ENCODE results near the gene SMIM35. TPM values are rescaled to one million over a fixed set of nuclear protein-coding genes. Genes with fewer than 3 reads are reported as not detected.

Gene SMIM35
- total and polyA plus RNA-seq, 2 donors (not counting 3 experiments of a cell fraction or from before 2014, with no cell fraction given) = not detected

DNA sequence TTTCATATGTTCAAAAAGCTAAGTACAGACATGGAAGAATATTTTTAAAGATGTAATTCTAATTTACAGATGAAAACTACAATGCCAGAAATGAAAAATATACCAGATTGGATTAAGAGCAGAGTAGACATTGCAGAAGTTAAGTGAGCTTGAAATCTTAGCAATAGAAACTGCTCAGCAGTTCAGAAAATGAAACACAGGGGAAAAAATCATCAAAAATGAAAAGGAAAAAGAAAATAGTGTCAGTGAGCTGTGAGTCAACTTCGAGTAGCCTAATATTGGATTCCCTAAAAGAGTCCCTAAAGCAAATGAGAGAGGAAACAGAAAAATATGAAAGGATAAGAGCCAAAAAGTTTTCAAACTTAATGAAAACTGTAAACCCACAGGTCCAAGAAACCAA, 126.4 kb downstream of the SMIM35 start:
- no peak overlapping the region for H3K27ac ChIP-seq (ENCODE audit: insufficient read depth, low read depth, low read length)
- no peaks in the 10 kb centered on the region for H3K4me1 ChIP-seq (ENCODE audit: control insufficient read depth, extremely low read depth, insufficient read depth, low read length)
- no peak overlapping the region for H2AFZ ChIP-seq (ENCODE audit: low read depth, low read length)
- intact Hi-C loops (cut with micrococcal nuclease) = no loop called here
- no TSS peak for BruUV-seq (replicated peaks)
- H3K9me3 ChIP-seq (replicated peaks; ENCODE audit: control insufficient read depth, insufficient read depth, low read length) = no peaks in the 10 kb centered on the region
- no peaks in the 10 kb centered on the region for H3K9me1 ChIP-seq (replicated peaks; ENCODE audit: control insufficient read depth, extremely low read depth, insufficient read depth, low read length)
- H3K79me2 ChIP-seq (ENCODE audit: control insufficient read depth, insufficient read depth, low read length) = no peaks in the 10 kb centered on the region
- no peak for TF ChIP-seq POLR2A (IDR thresholded peaks at IDR 0.05; ENCODE audit: low read depth, low read length)
- TF ChIP-seq FOS (IDR thresholded peaks at IDR 0.05; ENCODE audit: borderline replicate concordance, insufficient read depth, low read length) = no peak
- TF ChIP-seq JUN (IDR thresholded peaks at IDR 0.05; ENCODE audit: borderline replicate concordance, insufficient read depth, insufficient read length, low read depth) = no peak
- TF ChIP-seq POLR2AphosphoS5 (IDR thresholded peaks at IDR 0.05; ENCODE audit: insufficient read depth, low read depth, low read length) = no peak
- TF ChIP-seq, protein P1, sequence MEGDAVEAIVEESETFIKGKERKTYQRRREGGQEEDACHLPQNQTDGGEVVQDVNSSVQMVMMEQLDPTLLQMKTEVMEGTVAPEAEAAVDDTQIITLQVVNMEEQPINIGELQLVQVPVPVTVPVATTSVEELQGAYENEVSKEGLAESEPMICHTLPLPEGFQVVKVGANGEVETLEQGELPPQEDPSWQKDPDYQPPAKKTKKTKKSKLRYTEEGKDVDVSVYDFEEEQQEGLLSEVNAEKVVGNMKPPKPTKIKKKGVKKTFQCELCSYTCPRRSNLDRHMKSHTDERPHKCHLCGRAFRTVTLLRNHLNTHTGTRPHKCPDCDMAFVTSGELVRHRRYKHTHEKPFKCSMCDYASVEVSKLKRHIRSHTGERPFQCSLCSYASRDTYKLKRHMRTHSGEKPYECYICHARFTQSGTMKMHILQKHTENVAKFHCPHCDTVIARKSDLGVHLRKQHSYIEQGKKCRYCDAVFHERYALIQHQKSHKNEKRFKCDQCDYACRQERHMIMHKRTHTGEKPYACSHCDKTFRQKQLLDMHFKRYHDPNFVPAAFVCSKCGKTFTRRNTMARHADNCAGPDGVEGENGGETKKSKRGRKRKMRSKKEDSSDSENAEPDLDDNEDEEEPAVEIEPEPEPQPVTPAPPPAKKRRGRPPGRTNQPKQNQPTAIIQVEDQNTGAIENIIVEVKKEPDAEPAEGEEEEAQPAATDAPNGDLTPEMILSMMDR (IDR thresholded peaks at IDR 0.05; ENCODE audit: extremely low read depth in 1 of 2, insufficient read depth in 1 of 2, low read depth in 1 of 2, low read length in 2 of 2) = no peak
- no peak for TF ChIP-seq EZH2 (IDR thresholded peaks at IDR 0.05; ENCODE audit: borderline replicate concordance, low read depth, low read length, severe bottlenecking)
- no peak for TF ChIP-seq MYC (IDR thresholded peaks at IDR 0.05; ENCODE audit: low read depth, low read length)
- TF ChIP-seq GATA2 (IDR thresholded peaks at IDR 0.05; ENCODE audit: insufficient read depth, insufficient read length, low read depth, low read length) = no peak
- ChIA-PET POLR2A (no interaction called here), CTCF (interaction anchor here (1.1 to 2.2 kb wide), 2 partner anchors 14 to 153 kb away, joined by 3 to 10 read pairs; no protein-coding TSS in a partner anchor)
- no peak overlapping the region for H3K9ac ChIP-seq (replicated peaks; ENCODE audit: extremely low read depth, insufficient read depth, low read length)
- no peaks in the 10 kb centered on the region for H3K36me3 ChIP-seq (ENCODE audit: control insufficient read depth in 2 of 2, extremely low read depth in 1 of 2, insufficient read depth in 2 of 2, low read length in 2 of 2)
- no peak overlapping the region for H3K4me2 ChIP-seq (ENCODE audit: insufficient read depth, low read length)
- no peak overlapping the region for H3K4me3 ChIP-seq (replicated peaks in 1 of 3; ENCODE audit: insufficient read depth in 1 of 3, low read depth in 1 of 3, low read length in 3 of 3)
- dilution Hi-C loops (cut with MboI; ENCODE audit: extremely low pct_ligation_motif_present, low sequenced_read_pairs) = no loop called here
- DNase-seq (ENCODE audit: low read depth, low spot score) (no peak), FAIRE-seq (no peak)
- peaks cover 10 to 14% of the 10 kb centered on the region in 2 experiments for H3K27me3 ChIP-seq (ENCODE audit: control insufficient read depth in 2 of 2, insufficient read depth in 2 of 2, low read length in 2 of 2)
- H4K20me1 ChIP-seq (replicated peaks; ENCODE audit: control insufficient read depth, extremely low read depth, insufficient read depth, low read length) = no peaks in the 10 kb centered on the region

Data from endothelial cell of umbilical vein (primary cell).